Esophagus squamous epithelium (tissue), 5 donors: ENCODE data around the gene WT1. TPM values are rescaled to one million over a fixed set of nuclear protein-coding genes. Genes with fewer than 3 reads are reported as not detected.

ENCODE experiments used
- DNase-seq: peaks from one replicate; lab custom pipeline; 2025; lab: John Stamatoyannopoulos, UW
- H3K27ac ChIP-seq, 4 donors: fragments of 200-600 bp; sonication (generic); one replicate each; pipeline ENCODE4 v1.5.1; 2016 to 2019; ENCODE audit warnings: mild to moderate bottlenecking in 1 of 4
- H3K27me3 ChIP-seq, 4 donors: fragments of 200-600 bp; sonication (generic); 1 replicate in 3 of 4; 2 replicates in 1 of 4; pipeline versions ENCODE4 v1.5.1 to v1.6.0; 2017 to 2021; ENCODE audit warnings: antibody characterized with exemption in 1 of 4
- H3K36me3 ChIP-seq, 3 donors: fragments of 200-600 bp; sonication (generic); one replicate each; pipeline ENCODE4 v1.5.1; 2016 to 2019
- H3K4me1 ChIP-seq, 3 donors: fragments of 200-600 bp; sonication (generic); one replicate each; pipeline ENCODE4 v1.5.1; 2017 to 2019
- H3K4me3 ChIP-seq, 4 donors: fragments of 200-600 bp; sonication (generic); 1 replicate in 3 of 4; 2 replicates in 1 of 4; pipeline ENCODE4 v1.5.1; 2016 to 2019; ENCODE audit warnings: mild to moderate bottlenecking in 2 of 4, moderate library complexity in 1 of 4
- H3K9me3 ChIP-seq, 3 donors: fragments of 200-600 bp; sonication (generic); one replicate each; pipeline ENCODE4 v1.5.1; 2016 to 2019
- POLR2A ChIP-seq, 4 donors: fragments of 450-650 bp; IDR thresholded peaks; one replicate each; pipeline ENCODE4 v1.6.1; 2017; ENCODE audit warnings: antibody characterized with exemption in 4 of 4, mild to moderate bottlenecking in 4 of 4, moderate library complexity in 3 of 4
- WGBS, 2 donors: methylation state at CpG; one replicate each; pipeline ENCODE4 v1.1.5; 2018; 5-methylcytosine and 5-hydroxymethylcytosine counted together
- intact Hi-C: fragments of 100-400 bp; cut with DNase I; formaldehyde crosslinking; loops from one replicate; pipeline ENCODE4 v1.15.0; 2022
- total RNA-seq, 4 donors: library from RNA; depleted of rRNA; stranded (reverse); fragments of >200 nt; gene quantifications; one replicate each; pipeline ENCODE4 v1.1.0, GENCODE V29; 2016
- TF ChIP-seq, protein P1 (sequence below), 6 experiments: fragments of 450-650 bp in 4 of 6; fragments of 200-600 bp in 2 of 6; sonication (generic) in 2 of 6; IDR thresholded peaks; one replicate each; pipeline ENCODE4 v1.5.1; 2016 to 2019; ENCODE audit warnings: antibody characterized with exemption in 6 of 6, mild to moderate bottlenecking in 4 of 6, moderate library complexity in 4 of 6
- donor health status: DM: yes; HTN: yes; CAD: no.

Gene WT1
- total RNA-seq, 4 donors from 2014 or later: not detected

- WGBS, 2 donors: 80 to 95% methylated on average over 1 of the region's 1 CpG
Measured at GRCh38 chr11:32469791-32470190, 34.5 kb upstream of the WT1 start.

DNA sequence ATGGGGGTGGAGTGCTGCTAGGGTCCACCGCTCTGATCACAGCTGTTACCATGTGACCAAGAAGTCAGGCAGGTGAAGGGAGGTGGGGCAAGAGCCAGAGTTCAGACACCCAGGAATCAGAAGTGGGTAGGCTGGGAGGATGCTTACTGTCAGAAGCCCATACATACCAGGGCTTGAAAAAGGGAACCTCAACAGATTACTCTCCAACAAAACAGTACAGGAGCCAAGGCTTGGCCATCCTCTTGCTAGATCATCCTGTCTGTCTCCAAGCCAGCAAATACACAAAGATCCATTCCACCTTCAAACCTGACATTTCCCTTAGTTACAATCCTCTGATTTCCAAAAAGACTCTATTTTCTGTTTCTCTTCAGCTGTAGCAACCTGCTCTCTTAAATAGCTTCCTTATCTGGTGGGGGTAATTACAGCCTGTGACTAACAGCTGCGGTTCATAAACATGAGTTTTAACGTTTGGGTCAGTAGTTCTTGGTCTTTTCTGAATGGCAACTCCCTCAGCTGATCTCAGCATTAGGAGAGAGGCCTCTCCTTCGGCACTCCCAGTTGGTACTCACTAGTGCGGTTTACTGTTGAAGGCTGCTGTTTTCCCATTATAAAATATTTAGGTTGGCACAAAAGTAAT, 31.1 kb upstream of the WT1 start:
- no peaks in the 10 kb centered on the region for H3K9me3 ChIP-seq
- WGBS, 2 donors: 57 to 59% methylated on average over 5 of the region's 5 CpGs
- DNase-seq: no peak
- no peak for TF ChIP-seq POLR2A (IDR thresholded peaks at IDR 0.05)
- TF ChIP-seq, protein P1, sequence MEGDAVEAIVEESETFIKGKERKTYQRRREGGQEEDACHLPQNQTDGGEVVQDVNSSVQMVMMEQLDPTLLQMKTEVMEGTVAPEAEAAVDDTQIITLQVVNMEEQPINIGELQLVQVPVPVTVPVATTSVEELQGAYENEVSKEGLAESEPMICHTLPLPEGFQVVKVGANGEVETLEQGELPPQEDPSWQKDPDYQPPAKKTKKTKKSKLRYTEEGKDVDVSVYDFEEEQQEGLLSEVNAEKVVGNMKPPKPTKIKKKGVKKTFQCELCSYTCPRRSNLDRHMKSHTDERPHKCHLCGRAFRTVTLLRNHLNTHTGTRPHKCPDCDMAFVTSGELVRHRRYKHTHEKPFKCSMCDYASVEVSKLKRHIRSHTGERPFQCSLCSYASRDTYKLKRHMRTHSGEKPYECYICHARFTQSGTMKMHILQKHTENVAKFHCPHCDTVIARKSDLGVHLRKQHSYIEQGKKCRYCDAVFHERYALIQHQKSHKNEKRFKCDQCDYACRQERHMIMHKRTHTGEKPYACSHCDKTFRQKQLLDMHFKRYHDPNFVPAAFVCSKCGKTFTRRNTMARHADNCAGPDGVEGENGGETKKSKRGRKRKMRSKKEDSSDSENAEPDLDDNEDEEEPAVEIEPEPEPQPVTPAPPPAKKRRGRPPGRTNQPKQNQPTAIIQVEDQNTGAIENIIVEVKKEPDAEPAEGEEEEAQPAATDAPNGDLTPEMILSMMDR (IDR thresholded peaks at IDR 0.05): no peak
- no peak overlapping the region for H3K27ac ChIP-seq
- intact Hi-C loops: no loop called here
- H3K27me3 ChIP-seq: no peaks in the 10 kb centered on the region
- no peaks in the 10 kb centered on the region for H3K4me1 ChIP-seq
- H3K4me3 ChIP-seq: no peak overlapping the region
- H3K36me3 ChIP-seq: no peaks in the 10 kb centered on the region

More at GRCh38 chr11:32469791-32470190, 34.5 kb upstream of the WT1 start:
- Histone ChIP-seq H3K4me3 (no peak overlapping the region), H3K36me3 (no peaks in the 10 kb centered on the region), H3K9me3 (no peaks in the 10 kb centered on the region), H3K27ac (no peak overlapping the region), H3K27me3 (no peaks in the 10 kb centered on the region), H3K4me1 (no peaks in the 10 kb centered on the region)
- intact Hi-C loops: no loop called here
- no peak for DNase-seq
- TF ChIP-seq POLR2A (IDR thresholded peaks at IDR 0.05): no peak
- TF ChIP-seq, protein P1 (IDR thresholded peaks at IDR 0.05): no peak

- no peak for DNase-seq
- no peaks in the 10 kb centered on the region for H3K4me1 ChIP-seq
- intact Hi-C loops: no loop called here
- H3K36me3 ChIP-seq: no peaks in the 10 kb centered on the region
- H3K27ac ChIP-seq: no peak overlapping the region
- H3K4me3 ChIP-seq: no peak overlapping the region
- no peaks in the 10 kb centered on the region for H3K9me3 ChIP-seq
- no peaks in the 10 kb centered on the region for H3K27me3 ChIP-seq
- TF ChIP-seq, protein P1 (IDR thresholded peaks at IDR 0.05): no peak
- no peak for TF ChIP-seq POLR2A (IDR thresholded peaks at IDR 0.05)
- WGBS, 2 donors: 70 to 80% methylated on average over 2 of the region's 2 CpGs
Measured at GRCh38 chr11:32464078-32464477, 28.7 kb upstream of the WT1 start.

DNA sequence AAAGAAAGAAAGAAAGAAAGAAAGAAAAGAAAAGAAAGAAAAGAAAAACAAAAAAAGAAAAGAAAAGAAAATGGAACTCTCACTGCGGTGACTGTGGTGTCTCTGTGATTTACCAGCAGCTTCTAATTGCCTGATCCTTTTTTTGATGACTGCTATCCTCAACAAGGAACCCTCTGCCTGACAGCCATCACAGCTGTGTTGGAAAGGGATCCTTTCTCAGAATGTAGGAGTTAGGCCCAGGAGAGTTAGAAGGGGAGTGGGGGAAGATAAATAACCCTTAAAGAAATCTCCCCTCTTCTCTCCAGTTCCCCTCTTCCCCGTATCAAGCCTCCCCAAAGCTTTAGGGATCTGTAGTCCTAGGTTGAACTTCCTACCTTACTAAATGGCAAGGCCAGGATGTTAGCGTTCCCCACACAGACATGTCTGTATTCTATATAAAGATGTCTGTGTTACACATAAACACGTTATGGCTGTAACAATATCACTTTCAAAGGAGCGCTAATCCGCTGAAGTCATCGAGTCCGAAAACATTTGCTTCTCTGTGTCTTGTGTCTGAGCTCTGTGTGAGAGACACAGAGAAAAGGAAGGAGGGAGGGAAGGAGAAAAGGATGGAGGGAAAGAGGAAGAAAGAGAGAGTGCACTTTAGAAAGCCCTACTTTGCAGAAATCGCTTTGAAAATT, 26.8 kb upstream of the WT1 start:
- DNase-seq: no peak
- 60 to 70% methylated on average over 9 of the region's 9 CpGs for WGBS, 2 donors
- intact Hi-C loops: no loop called here

GRCh38 chr11:32456864-32457263, 21.5 kb upstream of the WT1 start:
- TF ChIP-seq POLR2A (IDR thresholded peaks at IDR 0.05): no peak
- TF ChIP-seq, protein P1 (IDR thresholded peaks at IDR 0.05): no peak
- WGBS, 2 donors: 56 to 79% methylated on average over 2 of the region's 2 CpGs

More for the DNA sequence above, 26.8 kb upstream of the WT1 start:
- H3K27me3 ChIP-seq: no peaks in the 10 kb centered on the region
- TF ChIP-seq POLR2A (IDR thresholded peaks at IDR 0.05): no peak
- TF ChIP-seq, protein P1 (IDR thresholded peaks at IDR 0.05): no peak
- H3K36me3 ChIP-seq: no peaks in the 10 kb centered on the region
- no peak overlapping the region for H3K4me3 ChIP-seq
- no peak overlapping the region for H3K27ac ChIP-seq
- H3K9me3 ChIP-seq: no peaks in the 10 kb centered on the region
- no peaks in the 10 kb centered on the region for H3K4me1 ChIP-seq

More at GRCh38 chr11:32456864-32457263, 21.5 kb upstream of the WT1 start:
- intact Hi-C loops: no loop called here
- no peaks in the 10 kb centered on the region for H3K4me1 ChIP-seq
- H3K27ac ChIP-seq: no peak overlapping the region
- H3K9me3 ChIP-seq: no peaks in the 10 kb centered on the region
- H3K27me3 ChIP-seq: no peaks in the 10 kb centered on the region
- no peak for DNase-seq
- H3K4me3 ChIP-seq: no peak overlapping the region
- no peaks in the 10 kb centered on the region for H3K36me3 ChIP-seq
